GM23338 (cell line): ENCODE measurements around the gene FBXL4. TPM values are rescaled to one million over a fixed set of nuclear protein-coding genes. Genes with fewer than 3 reads are reported as not detected.

ENCODE experiments used
- ATAC-seq: fragments of 200-7000 bp; cut with Tn5 transposase; 3 replicates; pipeline ENCODE4 v1.9.1; 2020
- DNase-seq: peaks from one replicate; pipeline ENCODE4 v3.0.0-alpha.2; 2015; ENCODE audit warnings: low spot score
- H2AFZ ChIP-seq: fragments of 200-600 bp; sonication (generic); 2 replicates; pipeline ENCODE4 v1.8.0; 2016; ENCODE audit warnings: antibody characterized with exemption, mild to moderate bottlenecking, moderate library complexity
- H3F3A ChIP-seq: fragments of 200-600 bp; sonication (generic); replicated peaks from 2 replicates; pipeline ENCODE4 v1.8.0; 2017; ENCODE audit warnings: antibody characterized with exemption, mixed run types, low read depth
- H3K27ac ChIP-seq: fragments of 200-600 bp; sonication (generic); 2 replicates; pipeline ENCODE4 v1.6.1; 2016; ENCODE audit warnings: low read depth
- H3K27me3 ChIP-seq: fragments of 200-600 bp; sonication (generic); 2 replicates; pipeline ENCODE4 v1.8.0; 2016; ENCODE audit warnings: mild to moderate bottlenecking, mixed run types, moderate library complexity; ENCODE audit not compliant: insufficient read depth
- H3K36me3 ChIP-seq: fragments of 200-600 bp; sonication (generic); 2 replicates; pipeline ENCODE4 v1.8.0; 2016; ENCODE audit warnings: mild to moderate bottlenecking; ENCODE audit not compliant: insufficient read depth
- H3K4me1 ChIP-seq: fragments of 200-600 bp; sonication (generic); 2 replicates; pipeline ENCODE4 v1.8.0; 2016; ENCODE audit warnings: mild to moderate bottlenecking, moderate library complexity; ENCODE audit not compliant: insufficient read depth
- H3K4me2 ChIP-seq: fragments of 200-600 bp; sonication (generic); 2 replicates; pipeline ENCODE4 v1.7.1; 2017; ENCODE audit warnings: mixed run types
- H3K4me3 ChIP-seq: fragments of 200-600 bp; sonication (generic); 2 replicates; pipeline ENCODE4 v1.6.1; 2016; ENCODE audit warnings: mixed run types
- H3K79me2 ChIP-seq: fragments of 200-600 bp; sonication (generic); replicated peaks from 2 replicates; pipeline ENCODE4 v1.8.0; 2017; ENCODE audit warnings: mild to moderate bottlenecking; ENCODE audit not compliant: insufficient read depth
- H3K9me2 ChIP-seq: fragments of 200-600 bp; sonication (generic); 2 replicates; pipeline ENCODE4 v1.8.0; 2017; ENCODE audit not compliant: insufficient read depth
- H4K20me1 ChIP-seq: fragments of 200-600 bp; sonication (generic); replicated peaks from 2 replicates; pipeline ENCODE4 v1.8.0; 2017; ENCODE audit warnings: mild to moderate bottlenecking; ENCODE audit not compliant: insufficient read depth
- H3K27ac Mint-ChIP-seq: 2 replicates; pipeline ENCODE4 v1.8.0; 2020; ENCODE audit warnings: inconsistent platforms, mild to moderate bottlenecking, moderate library complexity, mixed read lengths
- H3K27me3 Mint-ChIP-seq: 3 replicates; pipeline ENCODE4 v1.8.0; 2022; ENCODE audit warnings: low read depth, mild to moderate bottlenecking, moderate library complexity, mixed read lengths, inconsistent platforms; ENCODE audit not compliant: insufficient read depth, poor library complexity
- H3K36me3 Mint-ChIP-seq: 3 replicates; pipeline ENCODE4 v1.8.0; 2021; ENCODE audit warnings: low read depth, mild to moderate bottlenecking, inconsistent platforms, moderate library complexity, mixed read lengths
- H3K4me1 Mint-ChIP-seq: 3 replicates; pipeline ENCODE4 v1.8.0; 2020; ENCODE audit warnings: mild to moderate bottlenecking, inconsistent platforms, mixed read lengths
- H3K4me3 Mint-ChIP-seq: 3 replicates; pipeline ENCODE4 v1.8.0; 2021; ENCODE audit warnings: moderate library complexity, mild to moderate bottlenecking, inconsistent platforms, mixed read lengths
- H3K9me3 Mint-ChIP-seq: 3 replicates; pipeline ENCODE4 v1.8.0; 2020; ENCODE audit warnings: moderate library complexity, mild to moderate bottlenecking, inconsistent platforms, mixed read lengths
- CREB1 ChIP-seq: fragments of 250-450 bp; sonication (Bioruptor Pico); IDR thresholded peaks from 2 replicates; pipeline ENCODE4 v1.5.0; 2020; ENCODE audit warnings: low read depth, mild to moderate bottlenecking, moderate library complexity
- EZH2 ChIP-seq: fragments of 200-600 bp; sonication (generic); IDR thresholded peaks from one replicate; pipeline ENCODE4 v1.8.0; 2017; ENCODE audit warnings: antibody characterized with exemption, mild to moderate bottlenecking, low read depth; ENCODE audit not compliant: unreplicated experiment
- EZH2phosphoT487 ChIP-seq: fragments of 200-600 bp; sonication (generic); IDR thresholded peaks from one replicate; pipeline ENCODE4 v1.8.1; 2018; ENCODE audit warnings: antibody characterized with exemption; ENCODE audit not compliant: unreplicated experiment
- JUNB ChIP-seq: IDR thresholded peaks from one replicate; pipeline ENCODE4 v1.6.1; 2016; ENCODE audit warnings: antibody characterized with exemption; ENCODE audit not compliant: unreplicated experiment
- NANOG ChIP-seq: IDR thresholded peaks from 2 replicates; pipeline ENCODE4 v1.6.1; 2016; ENCODE audit warnings: antibody characterized with exemption, borderline replicate concordance
- POLR2AphosphoS5 ChIP-seq: IDR thresholded peaks from 2 replicates; pipeline ENCODE4 v1.6.1; 2016; ENCODE audit warnings: antibody characterized with exemption, low read depth
- STAT1 ChIP-seq: IDR thresholded peaks from one replicate; pipeline ENCODE4 v1.6.1; 2016; ENCODE audit warnings: antibody characterized with exemption; ENCODE audit not compliant: unreplicated experiment
- ZNF114 ChIP-seq: fragments of 250-450 bp; sonication (Bioruptor Pico); IDR thresholded peaks from 2 replicates; pipeline ENCODE4 v1.5.0; 2020; ENCODE audit warnings: mild to moderate bottlenecking, moderate library complexity
- ZNF331 ChIP-seq: fragments of 250-450 bp; sonication (Bioruptor Pico); IDR thresholded peaks from 2 replicates; pipeline ENCODE4 v1.5.0; 2020; ENCODE audit warnings: low read depth, mild to moderate bottlenecking, moderate library complexity
- polyA plus RNA-seq: library from polyadenylated mRNA; unstranded; fragments of >200 nt; fragmentation: Nextera tagmentation; extraction: Ambion mirVana; gene quantifications from 2 replicates; pipeline ENCODE4 v1.2.1, GENCODE V29; 2016
- total RNA-seq: library from RNA; depleted of rRNA; stranded (reverse); fragments of >200 nt; shearing (Covaris generic); gene quantifications from 2 replicates; pipeline ENCODE4 v1.2.3, GENCODE V29; 2014
- TF ChIP-seq, protein P1 (sequence below): fragments of 250-450 bp; sonication (Bioruptor Pico); IDR thresholded peaks from 2 replicates; pipeline ENCODE4 v1.5.0; 2020; ENCODE audit warnings: mild to moderate bottlenecking, moderate library complexity
- TF ChIP-seq, protein P2 (sequence below), 2 experiments: fragments of 200-600 bp in 1 of 2; sonication (generic) in 1 of 2; conservative IDR thresholded peaks; 2 replicates each; pipeline versions ENCODE4 v1.5.1 to v1.6.1; 2016 to 2017; ENCODE audit warnings: antibody characterized with exemption in 2 of 2, low read depth in 2 of 2, mild to moderate bottlenecking in 2 of 2, moderate library complexity in 1 of 2

The FBXL4 gene
- total and polyA plus RNA-seq, 2 experiments from 2014 or later = 8.5 to 23.4 TPM

DNA sequence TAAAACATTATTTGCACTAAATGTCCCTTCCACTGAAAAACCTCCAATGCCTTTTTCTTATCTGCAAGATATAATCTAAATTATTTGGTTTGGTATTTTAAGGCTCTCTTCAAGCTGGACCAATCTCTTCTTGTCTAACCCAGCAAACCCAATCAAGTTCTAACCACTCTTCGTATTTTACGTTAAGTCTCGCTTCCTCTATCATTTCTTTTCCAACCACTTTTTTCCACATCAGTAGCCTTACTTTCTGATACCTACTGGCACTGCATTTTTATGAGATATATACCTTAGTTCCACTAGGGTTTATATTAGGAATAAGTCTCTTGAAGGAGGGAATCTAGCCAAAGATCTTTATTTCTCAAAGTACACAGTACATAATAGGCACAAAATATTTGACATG, 19.1 kb downstream of the FBXL4 start (continued):
- TF ChIP-seq, protein P1, sequence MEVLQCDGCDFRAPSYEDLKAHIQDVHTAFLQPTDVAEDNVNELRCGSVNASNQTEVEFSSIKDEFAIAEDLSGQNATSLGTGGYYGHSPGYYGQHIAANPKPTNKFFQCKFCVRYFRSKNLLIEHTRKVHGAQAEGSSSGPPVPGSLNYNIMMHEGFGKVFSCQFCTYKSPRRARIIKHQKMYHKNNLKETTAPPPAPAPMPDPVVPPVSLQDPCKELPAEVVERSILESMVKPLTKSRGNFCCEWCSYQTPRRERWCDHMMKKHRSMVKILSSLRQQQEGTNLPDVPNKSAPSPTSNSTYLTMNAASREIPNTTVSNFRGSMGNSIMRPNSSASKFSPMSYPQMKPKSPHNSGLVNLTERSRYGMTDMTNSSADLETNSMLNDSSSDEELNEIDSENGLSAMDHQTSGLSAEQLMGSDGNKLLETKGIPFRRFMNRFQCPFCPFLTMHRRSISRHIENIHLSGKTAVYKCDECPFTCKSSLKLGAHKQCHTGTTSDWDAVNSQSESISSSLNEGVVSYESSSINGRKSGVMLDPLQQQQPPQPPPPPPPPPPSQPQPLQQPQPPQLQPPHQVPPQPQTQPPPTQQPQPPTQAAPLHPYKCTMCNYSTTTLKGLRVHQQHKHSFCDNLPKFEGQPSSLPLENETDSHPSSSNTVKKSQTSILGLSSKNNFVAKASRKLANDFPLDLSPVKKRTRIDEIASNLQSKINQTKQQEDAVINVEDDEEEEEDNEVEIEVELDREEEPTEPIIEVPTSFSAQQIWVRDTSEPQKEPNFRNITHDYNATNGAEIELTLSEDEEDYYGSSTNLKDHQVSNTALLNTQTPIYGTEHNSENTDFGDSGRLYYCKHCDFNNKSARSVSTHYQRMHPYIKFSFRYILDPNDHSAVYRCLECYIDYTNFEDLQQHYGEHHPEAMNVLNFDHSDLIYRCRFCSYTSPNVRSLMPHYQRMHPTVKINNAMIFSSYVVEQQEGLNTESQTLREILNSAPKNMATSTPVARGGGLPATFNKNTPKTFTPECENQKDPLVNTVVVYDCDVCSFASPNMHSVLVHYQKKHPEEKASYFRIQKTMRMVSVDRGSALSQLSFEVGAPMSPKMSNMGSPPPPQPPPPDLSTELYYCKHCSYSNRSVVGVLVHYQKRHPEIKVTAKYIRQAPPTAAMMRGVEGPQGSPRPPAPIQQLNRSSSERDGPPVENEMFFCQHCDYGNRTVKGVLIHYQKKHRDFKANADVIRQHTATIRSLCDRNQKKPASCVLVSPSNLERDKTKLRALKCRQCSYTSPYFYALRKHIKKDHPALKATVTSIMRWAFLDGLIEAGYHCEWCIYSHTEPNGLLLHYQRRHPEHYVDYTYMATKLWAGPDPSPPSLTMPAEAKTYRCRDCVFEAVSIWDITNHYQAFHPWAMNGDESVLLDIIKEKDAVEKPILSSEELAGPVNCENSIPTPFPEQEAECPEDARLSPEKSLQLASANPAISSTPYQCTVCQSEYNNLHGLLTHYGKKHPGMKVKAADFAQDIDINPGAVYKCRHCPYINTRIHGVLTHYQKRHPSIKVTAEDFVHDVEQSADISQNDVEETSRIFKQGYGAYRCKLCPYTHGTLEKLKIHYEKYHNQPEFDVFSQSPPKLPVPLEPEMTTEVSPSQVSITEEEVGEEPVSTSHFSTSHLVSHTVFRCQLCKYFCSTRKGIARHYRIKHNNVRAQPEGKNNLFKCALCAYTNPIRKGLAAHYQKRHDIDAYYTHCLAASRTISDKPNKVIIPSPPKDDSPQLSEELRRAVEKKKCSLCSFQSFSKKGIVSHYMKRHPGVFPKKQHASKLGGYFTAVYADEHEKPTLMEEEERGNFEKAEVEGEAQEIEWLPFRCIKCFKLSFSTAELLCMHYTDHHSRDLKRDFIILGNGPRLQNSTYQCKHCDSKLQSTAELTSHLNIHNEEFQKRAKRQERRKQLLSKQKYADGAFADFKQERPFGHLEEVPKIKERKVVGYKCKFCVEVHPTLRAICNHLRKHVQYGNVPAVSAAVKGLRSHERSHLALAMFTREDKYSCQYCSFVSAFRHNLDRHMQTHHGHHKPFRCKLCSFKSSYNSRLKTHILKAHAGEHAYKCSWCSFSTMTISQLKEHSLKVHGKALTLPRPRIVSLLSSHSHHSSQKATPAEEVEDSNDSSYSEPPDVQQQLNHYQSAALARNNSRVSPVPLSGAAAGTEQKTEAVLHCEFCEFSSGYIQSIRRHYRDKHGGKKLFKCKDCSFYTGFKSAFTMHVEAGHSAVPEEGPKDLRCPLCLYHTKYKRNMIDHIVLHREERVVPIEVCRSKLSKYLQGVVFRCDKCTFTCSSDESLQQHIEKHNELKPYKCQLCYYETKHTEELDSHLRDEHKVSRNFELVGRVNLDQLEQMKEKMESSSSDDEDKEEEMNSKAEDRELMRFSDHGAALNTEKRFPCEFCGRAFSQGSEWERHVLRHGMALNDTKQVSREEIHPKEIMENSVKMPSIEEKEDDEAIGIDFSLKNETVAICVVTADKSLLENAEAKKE (CRISPR knock-in tag) = no peak
- TF ChIP-seq POLR2AphosphoS5 = no peak
- TF ChIP-seq ZNF331 (CRISPR knock-in tag) = no peak
- TF ChIP-seq EZH2 = no peak
- no peak for TF ChIP-seq STAT1
- no peak for TF ChIP-seq NANOG
- TF ChIP-seq, protein P2, sequence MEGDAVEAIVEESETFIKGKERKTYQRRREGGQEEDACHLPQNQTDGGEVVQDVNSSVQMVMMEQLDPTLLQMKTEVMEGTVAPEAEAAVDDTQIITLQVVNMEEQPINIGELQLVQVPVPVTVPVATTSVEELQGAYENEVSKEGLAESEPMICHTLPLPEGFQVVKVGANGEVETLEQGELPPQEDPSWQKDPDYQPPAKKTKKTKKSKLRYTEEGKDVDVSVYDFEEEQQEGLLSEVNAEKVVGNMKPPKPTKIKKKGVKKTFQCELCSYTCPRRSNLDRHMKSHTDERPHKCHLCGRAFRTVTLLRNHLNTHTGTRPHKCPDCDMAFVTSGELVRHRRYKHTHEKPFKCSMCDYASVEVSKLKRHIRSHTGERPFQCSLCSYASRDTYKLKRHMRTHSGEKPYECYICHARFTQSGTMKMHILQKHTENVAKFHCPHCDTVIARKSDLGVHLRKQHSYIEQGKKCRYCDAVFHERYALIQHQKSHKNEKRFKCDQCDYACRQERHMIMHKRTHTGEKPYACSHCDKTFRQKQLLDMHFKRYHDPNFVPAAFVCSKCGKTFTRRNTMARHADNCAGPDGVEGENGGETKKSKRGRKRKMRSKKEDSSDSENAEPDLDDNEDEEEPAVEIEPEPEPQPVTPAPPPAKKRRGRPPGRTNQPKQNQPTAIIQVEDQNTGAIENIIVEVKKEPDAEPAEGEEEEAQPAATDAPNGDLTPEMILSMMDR (conservative IDR thresholded peaks at IDR 0.05; ENCODE audit: low read depth in 2 of 2) = no peak

DNA sequence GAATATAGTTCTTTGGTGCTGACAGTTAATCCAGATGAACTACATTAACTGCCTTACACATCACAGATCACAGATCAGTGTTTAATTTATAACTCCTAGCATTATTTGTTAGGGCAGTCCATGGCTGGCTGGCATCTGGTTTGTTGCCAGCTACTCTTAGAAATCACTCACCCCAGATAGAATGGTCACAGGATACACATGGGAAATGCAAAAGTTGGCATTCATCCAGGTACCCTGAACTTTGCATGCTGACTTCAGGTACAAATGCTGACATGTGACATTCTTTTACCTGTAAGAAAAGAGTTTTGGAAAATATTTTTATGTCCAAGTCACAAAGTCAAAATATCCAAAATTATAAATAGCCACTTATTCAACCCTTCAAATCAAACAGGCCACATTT, 20.2 kb downstream of the FBXL4 start:
- H3K36me3 ChIP-seq = no peaks in the 10 kb centered on the region
- no peak overlapping the region for H3K27ac ChIP-seq
- H3K4me1 ChIP-seq = peaks cover 32% of the 10 kb centered on the region
- H3K9me3 Mint-ChIP-seq = no peaks in the 10 kb centered on the region; the same call in 2 of the 3 replicates
- no peak overlapping the region for H3K4me3 ChIP-seq
- H2AFZ ChIP-seq = no peak overlapping the region
- no peaks in the 10 kb centered on the region for H3F3A ChIP-seq
- H3K27me3 Mint-ChIP-seq = no peaks in the 10 kb centered on the region
- DNase-seq (no peak), ATAC-seq (no peak)
- H4K20me1 ChIP-seq = no peaks in the 10 kb centered on the region; the same call in 1 of the 2 replicates
- no peaks in the 10 kb centered on the region for H3K9me2 ChIP-seq
- no peaks in the 10 kb centered on the region for H3K27me3 ChIP-seq
- H3K4me1 Mint-ChIP-seq = peaks cover 33% of the 10 kb centered on the region
- no peak overlapping the region for H3K4me3 Mint-ChIP-seq
- H3K4me2 ChIP-seq = no peak overlapping the region
- peaks cover 7% of the 10 kb centered on the region; the same call in 1 of the 2 replicates for H3K79me2 ChIP-seq
- TF ChIP-seq JUNB (no peak), ZNF114 (no peak), CREB1 (CRISPR knock-in tag) (no peak), EZH2phosphoT487 (no peak), POLR2AphosphoS5 (no peak)
- TF ChIP-seq, protein P2 (conservative IDR thresholded peaks at IDR 0.05; ENCODE audit: low read depth in 2 of 2) = no peak
- peak overlapping the region; percentile 70; the same call in 1 of the 2 replicates for H3K27ac Mint-ChIP-seq
- H3K36me3 Mint-ChIP-seq = peaks cover 7% of the 10 kb centered on the region; the same call in 2 of the 3 replicates
